Measurements from ENCODE around the gene LRRC71. TPM values are rescaled to one million over a fixed set of nuclear protein-coding genes. Genes with fewer than 3 reads are reported as not detected.

Gene LRRC71
- total and polyA plus RNA-seq, 5 donors from 2014 or later, result not detected

DNA sequence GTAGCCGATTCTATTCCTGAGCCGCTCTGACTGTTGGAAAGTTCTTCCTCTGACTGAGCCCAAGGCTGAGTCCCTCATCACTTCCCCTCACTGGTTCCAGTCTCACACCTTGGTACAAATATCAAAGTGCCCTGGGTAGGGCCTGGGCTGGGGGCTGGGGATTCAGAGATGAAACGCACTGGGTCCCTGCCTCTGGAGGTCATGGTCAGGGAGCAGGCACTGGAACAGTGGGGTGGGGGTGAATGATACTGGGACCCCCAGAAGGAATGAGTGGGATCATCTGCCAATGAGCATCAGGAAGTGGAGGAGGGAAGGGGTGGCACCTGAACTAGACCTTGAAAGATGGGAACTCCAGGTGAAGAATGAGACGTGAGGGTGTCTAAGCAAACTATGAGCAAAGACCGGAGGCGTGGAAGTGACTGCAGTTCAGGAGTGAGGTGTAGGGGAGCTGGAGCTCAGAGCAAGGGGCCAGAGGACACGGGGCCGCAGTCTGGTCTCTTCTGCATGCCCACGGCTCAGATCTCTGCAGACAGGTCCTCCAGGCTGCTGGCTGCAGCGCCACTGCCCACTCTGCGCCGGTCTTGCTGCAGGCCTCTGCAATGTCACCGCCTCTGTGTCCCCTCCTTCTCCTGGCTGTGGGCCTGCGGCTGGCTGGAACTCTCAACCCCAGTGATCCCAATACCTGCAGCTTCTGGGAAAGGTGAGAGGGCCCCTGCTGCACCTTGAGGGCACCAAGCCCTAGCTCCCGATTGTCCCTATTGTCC is 16.9 kb upstream of the LRRC71 start:
- Histone ChIP-seq H3K4me1 (ENCODE audit: control insufficient read depth, insufficient read depth, low read length, poor library complexity, severe bottlenecking) (no peaks in the 10 kb centered on the region), H3K36me3 (ENCODE audit: control insufficient read depth, insufficient read depth, low read length) (no peaks in the 10 kb centered on the region), H3K27ac (ENCODE audit: insufficient read depth, low read length, poor library complexity, severe bottlenecking) (no peak overlapping the region), H3K9me3 (ENCODE audit: control insufficient read depth in 2 of 2, low read length in 2 of 2) (no peaks in the 10 kb centered on the region), H3K4me3 (ENCODE audit: low read depth, low read length) (no peak overlapping the region), H3K27me3 (ENCODE audit: control insufficient read depth, insufficient read depth, low read length) (peaks cover 4% of the 10 kb centered on the region)
- H3K27ac Mint-ChIP-seq, result no peak overlapping the region
- ATAC-seq (ENCODE audit: low read depth in 2 of 2) (no peak), DNase-seq (no peak)
- H3K4me3 Mint-ChIP-seq, result no peak overlapping the region
- peaks cover 0 to 4% (median under 1%) of the 10 kb centered on the region in 4 donors for H3K4me1 Mint-ChIP-seq
- H3K36me3 Mint-ChIP-seq, result no peaks in the 10 kb centered on the region
- no peaks in the 10 kb centered on the region for H3K9me3 Mint-ChIP-seq
- H3K27me3 Mint-ChIP-seq, result peaks cover 9% of the 10 kb centered on the region

- Mint-ChIP-seq H3K36me3 (no peaks in the 10 kb centered on the region), H3K9me3 (peaks cover 0 to 1% (median 0%) of the 10 kb centered on the region in 7 donors), H3K4me3 (no peak overlapping the region), H3K27me3 (peaks cover 12% of the 10 kb centered on the region), H3K27ac (peak overlapping the region in 1 of 3 donors; percentile 88), H3K4me1 (peaks cover 0 to 2% (median 0%) of the 10 kb centered on the region in 4 donors)
- no peak overlapping the region for H3K4me3 ChIP-seq (ENCODE audit: low read depth, low read length)
- DNase-seq (no peak), ATAC-seq (ENCODE audit: low read depth in 2 of 2) (no peak)
- no peaks in the 10 kb centered on the region for H3K4me1 ChIP-seq (ENCODE audit: control insufficient read depth, insufficient read depth, low read length, poor library complexity, severe bottlenecking)
- H3K27ac ChIP-seq (ENCODE audit: insufficient read depth, low read length, poor library complexity, severe bottlenecking), result no peak overlapping the region
- H3K27me3 ChIP-seq (ENCODE audit: control insufficient read depth, insufficient read depth, low read length), result no peaks in the 10 kb centered on the region
- H3K9me3 ChIP-seq (ENCODE audit: control insufficient read depth in 2 of 2, low read length in 2 of 2), result no peaks in the 10 kb centered on the region
- no peaks in the 10 kb centered on the region for H3K36me3 ChIP-seq (ENCODE audit: control insufficient read depth, insufficient read depth, low read length)
These were observed 16.1 kb upstream of the LRRC71 start for GRCh38 chr1:156904187-156904959.

- Mint-ChIP-seq H3K4me1 (peaks cover 0 to 2% (median 0%) of the 10 kb centered on the region in 4 donors), H3K9me3 (peaks cover 0 to 1% (median 0%) of the 10 kb centered on the region in 7 donors), H3K27me3 (peaks cover 12% of the 10 kb centered on the region), H3K27ac (no peak overlapping the region), H3K36me3 (no peaks in the 10 kb centered on the region), H3K4me3 (no peak overlapping the region)
- H3K36me3 ChIP-seq (ENCODE audit: control insufficient read depth, insufficient read depth, low read length), result no peaks in the 10 kb centered on the region
- H3K9me3 ChIP-seq (ENCODE audit: control insufficient read depth in 2 of 2, low read length in 2 of 2), result no peaks in the 10 kb centered on the region
- DNase-seq, result no peak
- H3K4me1 ChIP-seq (ENCODE audit: control insufficient read depth, insufficient read depth, low read length, poor library complexity, severe bottlenecking), result no peaks in the 10 kb centered on the region
- no peak overlapping the region for H3K27ac ChIP-seq (ENCODE audit: insufficient read depth, low read length, poor library complexity, severe bottlenecking)
- H3K27me3 ChIP-seq (ENCODE audit: control insufficient read depth, insufficient read depth, low read length), result no peaks in the 10 kb centered on the region
- ATAC-seq (ENCODE audit: low read depth in 2 of 2), result no peak
- no peak overlapping the region for H3K4me3 ChIP-seq (ENCODE audit: low read depth, low read length)
These were observed 15.3 kb upstream of the LRRC71 start for GRCh38 chr1:156905176-156905575.

DNA sequence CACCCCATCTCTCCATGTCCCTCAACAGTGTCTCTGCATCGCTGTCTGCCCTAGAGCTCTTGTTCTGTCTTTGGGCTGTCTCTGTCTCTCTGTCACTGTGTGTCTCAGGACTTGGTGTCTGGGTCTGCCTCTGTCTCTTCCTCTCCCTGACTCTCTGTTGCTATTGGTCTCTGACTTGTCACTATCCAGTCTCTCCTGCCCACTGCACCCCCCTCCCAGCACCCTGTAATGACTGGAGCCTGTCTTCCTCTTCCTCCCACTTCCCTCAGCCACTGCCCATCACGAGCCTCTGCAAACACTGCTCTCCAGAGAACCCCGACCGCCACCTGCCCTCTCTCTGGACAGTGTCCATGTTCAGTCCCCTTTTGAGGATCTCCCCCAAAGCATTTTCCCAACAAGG is 14.8 kb upstream of the LRRC71 start:
- no peaks in the 10 kb centered on the region for H3K36me3 ChIP-seq (ENCODE audit: control insufficient read depth, insufficient read depth, low read length)
- Mint-ChIP-seq H3K4me3 (no peak overlapping the region), H3K36me3 (no peaks in the 10 kb centered on the region), H3K27ac (peak overlapping the region in 1 of 3 donors; percentile 38), H3K27me3 (peaks cover 16% of the 10 kb centered on the region), H3K4me1 (peaks cover 0 to 2% (median 0%) of the 10 kb centered on the region in 4 donors), H3K9me3 (peaks cover 0 to 1% (median 0%) of the 10 kb centered on the region in 7 donors)
- H3K27me3 ChIP-seq (ENCODE audit: control insufficient read depth, insufficient read depth, low read length), result no peaks in the 10 kb centered on the region
- ATAC-seq (ENCODE audit: low read depth in 2 of 2) (no peak), DNase-seq (no peak)
- H3K4me1 ChIP-seq (ENCODE audit: control insufficient read depth, insufficient read depth, low read length, poor library complexity, severe bottlenecking), result no peaks in the 10 kb centered on the region
- no peaks in the 10 kb centered on the region for H3K9me3 ChIP-seq (ENCODE audit: control insufficient read depth in 2 of 2, low read length in 2 of 2)
- no peak overlapping the region for H3K27ac ChIP-seq (ENCODE audit: insufficient read depth, low read length, poor library complexity, severe bottlenecking)
- no peak overlapping the region for H3K4me3 ChIP-seq (ENCODE audit: low read depth, low read length)

GRCh38 chr1:156906206-156906906 is 14.1 kb upstream of the LRRC71 start:
- Histone ChIP-seq H3K4me1 (ENCODE audit: control insufficient read depth, insufficient read depth, low read length, poor library complexity, severe bottlenecking) (no peaks in the 10 kb centered on the region), H3K9me3 (ENCODE audit: control insufficient read depth in 2 of 2, low read length in 2 of 2) (no peaks in the 10 kb centered on the region), H3K27ac (ENCODE audit: insufficient read depth, low read length, poor library complexity, severe bottlenecking) (no peak overlapping the region), H3K4me3 (ENCODE audit: low read depth, low read length) (no peak overlapping the region), H3K36me3 (ENCODE audit: control insufficient read depth, insufficient read depth, low read length) (no peaks in the 10 kb centered on the region), H3K27me3 (ENCODE audit: control insufficient read depth, insufficient read depth, low read length) (no peaks in the 10 kb centered on the region)
- no peak for ATAC-seq (ENCODE audit: low read depth in 2 of 2)
- no peaks in the 10 kb centered on the region for H3K36me3 Mint-ChIP-seq
- H3K9me3 Mint-ChIP-seq, result peaks cover 0 to 1% (median 0%) of the 10 kb centered on the region in 7 donors
- H3K27me3 Mint-ChIP-seq, result peaks cover 20% of the 10 kb centered on the region
- H3K4me1 Mint-ChIP-seq, result peaks cover 0 to 2% (median 0%) of the 10 kb centered on the region in 4 donors
- no peak overlapping the region for H3K27ac Mint-ChIP-seq
- no peak overlapping the region for H3K4me3 Mint-ChIP-seq
- no peak for DNase-seq

- H3K27ac Mint-ChIP-seq, result no peak overlapping the region
- no peaks in the 10 kb centered on the region for H3K36me3 Mint-ChIP-seq
- peaks cover 20% of the 10 kb centered on the region for H3K27me3 Mint-ChIP-seq
- H3K4me3 Mint-ChIP-seq, result no peak overlapping the region
- H3K36me3 ChIP-seq (ENCODE audit: control insufficient read depth, insufficient read depth, low read length), result no peaks in the 10 kb centered on the region
- peaks cover 0 to 2% (median 0%) of the 10 kb centered on the region in 7 donors for H3K9me3 Mint-ChIP-seq
- no peaks in the 10 kb centered on the region for H3K4me1 ChIP-seq (ENCODE audit: control insufficient read depth, insufficient read depth, low read length, poor library complexity, severe bottlenecking)
- H3K9me3 ChIP-seq (ENCODE audit: control insufficient read depth in 2 of 2, low read length in 2 of 2), result no peaks in the 10 kb centered on the region
- H3K27me3 ChIP-seq (ENCODE audit: control insufficient read depth, insufficient read depth, low read length), result no peaks in the 10 kb centered on the region
- no peak for DNase-seq
- H3K4me1 Mint-ChIP-seq, result peaks cover 0 to 2% (median 0%) of the 10 kb centered on the region in 4 donors
- ATAC-seq (ENCODE audit: low read depth in 2 of 2), result no peak
- H3K4me3 ChIP-seq (ENCODE audit: low read depth, low read length), result no peak overlapping the region
- H3K27ac ChIP-seq (ENCODE audit: insufficient read depth, low read length, poor library complexity, severe bottlenecking), result no peak overlapping the region
These were observed 11.9 kb upstream of the LRRC71 start for GRCh38 chr1:156908541-156908940.

DNA sequence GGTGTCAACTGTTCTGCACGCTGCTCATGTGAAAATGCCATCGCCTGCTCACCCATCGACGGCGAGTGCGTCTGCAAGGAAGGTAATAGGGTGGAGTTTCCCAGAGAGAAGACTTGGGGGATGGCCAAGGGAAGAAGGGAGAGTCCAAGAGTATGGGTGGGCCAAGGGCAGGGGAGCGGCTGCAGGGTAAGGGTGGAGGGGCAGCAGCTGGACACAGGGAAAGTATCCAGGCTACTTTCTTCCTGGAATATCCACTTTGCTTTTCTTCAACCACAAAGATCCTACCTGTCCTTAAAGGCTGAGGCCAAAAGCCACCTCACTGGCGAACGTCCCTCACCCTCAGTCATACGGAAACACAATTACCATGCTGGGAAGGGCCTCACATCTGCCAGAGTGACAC is 11.5 kb upstream of the LRRC71 start:
- no peaks in the 10 kb centered on the region for H3K9me3 ChIP-seq (ENCODE audit: control insufficient read depth in 2 of 2, low read length in 2 of 2)
- Mint-ChIP-seq H3K36me3 (no peaks in the 10 kb centered on the region), H3K27me3 (peaks cover 17% of the 10 kb centered on the region), H3K4me1 (peaks cover 0 to 2% (median 0%) of the 10 kb centered on the region in 4 donors), H3K27ac (no peak overlapping the region), H3K9me3 (peaks cover 0 to 2% (median 0%) of the 10 kb centered on the region in 7 donors), H3K4me3 (no peak overlapping the region)
- no peak for DNase-seq
- no peaks in the 10 kb centered on the region for H3K4me1 ChIP-seq (ENCODE audit: control insufficient read depth, insufficient read depth, low read length, poor library complexity, severe bottlenecking)
- H3K27me3 ChIP-seq (ENCODE audit: control insufficient read depth, insufficient read depth, low read length), result no peaks in the 10 kb centered on the region
- H3K36me3 ChIP-seq (ENCODE audit: control insufficient read depth, insufficient read depth, low read length), result no peaks in the 10 kb centered on the region
- no peak overlapping the region for H3K27ac ChIP-seq (ENCODE audit: insufficient read depth, low read length, poor library complexity, severe bottlenecking)
- no peak overlapping the region for H3K4me3 ChIP-seq (ENCODE audit: low read depth, low read length)
- no peak for ATAC-seq (ENCODE audit: low read depth in 2 of 2)

All from CD4-positive, CD25-positive, alpha-beta regulatory T cell (primary cell).